ENCODE results near the gene PURB. TPM values are rescaled to one million over a fixed set of nuclear protein-coding genes. Genes with fewer than 3 reads are reported as not detected.

Gene PURB
- total RNA-seq, 1 experiment from 2014 or later, result 21.3 TPM

DNA sequence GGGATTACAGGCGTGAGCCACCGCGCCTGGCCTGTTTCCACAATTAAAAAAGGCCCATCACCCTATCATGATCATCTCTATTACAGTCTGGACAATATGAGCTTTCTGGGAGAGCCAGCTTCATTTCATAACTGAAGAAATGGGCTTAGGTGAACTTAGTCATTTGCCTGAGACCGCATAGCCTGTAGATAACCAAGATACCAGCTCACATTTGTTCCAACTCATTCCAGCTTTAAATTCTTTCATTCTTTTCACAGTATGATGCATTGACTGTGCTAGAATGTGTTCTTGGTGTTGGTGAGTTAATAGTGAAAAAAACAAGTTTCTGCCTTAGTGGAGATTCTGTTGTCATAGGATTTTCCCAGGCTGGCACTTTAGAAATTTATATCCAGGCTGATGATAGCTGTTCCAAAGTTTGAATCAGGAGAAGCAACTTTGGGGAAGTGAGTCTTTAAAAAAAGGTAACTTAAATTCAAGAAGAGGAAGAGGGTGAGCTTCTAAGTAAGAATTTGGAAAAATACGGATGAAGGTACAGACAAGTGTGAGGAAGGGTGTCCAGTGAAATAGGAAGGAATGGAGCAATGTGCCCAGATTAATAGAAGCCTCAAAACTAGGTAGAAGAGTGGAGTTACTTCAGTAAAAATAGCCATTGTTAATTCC, 35.3 kb downstream of the PURB start:
- Mint-ChIP-seq H3K9me3 (no peaks in the 10 kb centered on the region), H3K27ac (peak overlapping the region in 2 of 3 experiments; percentile 21 to 88; a peak in 4 of 7 replicates), H3K36me3 (ENCODE audit: insufficient read depth in 1 of 3, low read depth in 3 of 3) (peaks cover 0 to 3% (median 0%) of the 10 kb centered on the region in 3 experiments; a peak in 1 of 7 replicates), H3K4me3 (peak overlapping the region; percentile 97 to 99), H3K4me1 (peaks cover 8 to 19% of the 10 kb centered on the region in 2 experiments), H3K27me3 (ENCODE audit: low read depth) (no peaks in the 10 kb centered on the region)
- Histone ChIP-seq H4K91ac (ENCODE audit: insufficient read length, low read depth, low read length) (no peak overlapping the region), H2BK120ac (ENCODE audit: low read depth, low read length, poor library complexity, severe bottlenecking) (no peak overlapping the region), H3K4me1 (ENCODE audit: insufficient read depth, low read length) (no peaks in the 10 kb centered on the region), H3K23ac (ENCODE audit: insufficient read length, low read depth, low read length) (no peak overlapping the region), H3K18ac (ENCODE audit: insufficient read length, low read depth, low read length) (no peak overlapping the region), H3K4me2 (ENCODE audit: insufficient read depth, insufficient read length, low read length) (no peak overlapping the region), H3K9ac (ENCODE audit: extremely low read depth, insufficient read length, low read length) (no peak overlapping the region), H3T11ph (ENCODE audit: low read length) (no peak overlapping the region), H3K56ac (ENCODE audit: insufficient read length, low read depth, low read length) (no peak overlapping the region), H3K79me2 (ENCODE audit: insufficient read depth, low read length) (peaks cover 11% of the 10 kb centered on the region; the same call in 1 of the 2 replicates), H3K79me1 (ENCODE audit: insufficient read depth, low read depth, low read length, poor library complexity, severe bottlenecking) (no peaks in the 10 kb centered on the region), H2BK5ac (ENCODE audit: insufficient read length, low read length) (no peak overlapping the region), H4K8ac (replicated peaks; ENCODE audit: insufficient read length, low read depth, low read length) (no peak overlapping the region), H4K5ac (ENCODE audit: insufficient read length, low read depth, low read length) (no peak overlapping the region), H2BK20ac (ENCODE audit: low read depth, low read length, poor library complexity, severe bottlenecking) (no peak overlapping the region), H2AFZ (ENCODE audit: low read length) (no peak overlapping the region), H4K20me1 (ENCODE audit: control insufficient read depth, insufficient read depth, insufficient read length) (no peaks in the 10 kb centered on the region), H3K4ac (ENCODE audit: low read depth, low read length) (no peak overlapping the region), H2AK5ac (ENCODE audit: insufficient read length, low read length) (no peak overlapping the region), H3K23me2 (ENCODE audit: insufficient read length, low read depth, low read length, poor library complexity, severe bottlenecking) (no peaks in the 10 kb centered on the region), H3K9me3 (ENCODE audit: control insufficient read depth, low read depth, low read length) (no peaks in the 10 kb centered on the region), H2BK15ac (ENCODE audit: low read depth, low read length) (no peak overlapping the region), H2BK12ac (ENCODE audit: insufficient read length, low read depth, low read length) (no peak overlapping the region), H3K14ac (ENCODE audit: insufficient read depth, low read length) (no peak overlapping the region), H3K27ac (ENCODE audit: insufficient read length, low read depth, low read length) (no peak overlapping the region), H3K27me3 (ENCODE audit: insufficient read depth, low read length) (no peaks in the 10 kb centered on the region)
- TF ChIP-seq, protein P1, sequence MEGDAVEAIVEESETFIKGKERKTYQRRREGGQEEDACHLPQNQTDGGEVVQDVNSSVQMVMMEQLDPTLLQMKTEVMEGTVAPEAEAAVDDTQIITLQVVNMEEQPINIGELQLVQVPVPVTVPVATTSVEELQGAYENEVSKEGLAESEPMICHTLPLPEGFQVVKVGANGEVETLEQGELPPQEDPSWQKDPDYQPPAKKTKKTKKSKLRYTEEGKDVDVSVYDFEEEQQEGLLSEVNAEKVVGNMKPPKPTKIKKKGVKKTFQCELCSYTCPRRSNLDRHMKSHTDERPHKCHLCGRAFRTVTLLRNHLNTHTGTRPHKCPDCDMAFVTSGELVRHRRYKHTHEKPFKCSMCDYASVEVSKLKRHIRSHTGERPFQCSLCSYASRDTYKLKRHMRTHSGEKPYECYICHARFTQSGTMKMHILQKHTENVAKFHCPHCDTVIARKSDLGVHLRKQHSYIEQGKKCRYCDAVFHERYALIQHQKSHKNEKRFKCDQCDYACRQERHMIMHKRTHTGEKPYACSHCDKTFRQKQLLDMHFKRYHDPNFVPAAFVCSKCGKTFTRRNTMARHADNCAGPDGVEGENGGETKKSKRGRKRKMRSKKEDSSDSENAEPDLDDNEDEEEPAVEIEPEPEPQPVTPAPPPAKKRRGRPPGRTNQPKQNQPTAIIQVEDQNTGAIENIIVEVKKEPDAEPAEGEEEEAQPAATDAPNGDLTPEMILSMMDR (conservative IDR thresholded peaks at IDR 0.05), result no peak
- DNase-seq, result no peak
- no CpG with 5 or more reads among the region's 5 CpGs for WGBS (ENCODE audit: extremely low coverage, insufficient read length, low lambda C conversion rate)

Data from H9 (cell line).